HepG2 (cell line): ENCODE data around the gene UBFD1.

Source experiments
- CEBPB ChIP-seq: IDR thresholded peaks from 2 replicates; pipeline ENCODE4 v1.6.1; 2011; ENCODE audit warnings: low read depth, low read length, improper control_type of control experiment, borderline replicate concordance
- ELF3 ChIP-seq: IDR thresholded peaks from 2 replicates; pipeline ENCODE4 v1.6.1; 2016; ENCODE audit warnings: missing genetic modification reagents, missing compliant biosample characterization
- MAZ ChIP-seq, 2 experiments: sonication (generic) in 1 of 2; formaldehyde crosslinking in 1 of 2; IDR thresholded peaks; 2 replicates each; pipeline versions ENCODE4 v1.5.0 to v1.6.1; 2012 to 2020; ENCODE audit warnings: low read depth in 2 of 2, mild to moderate bottlenecking in 2 of 2, borderline replicate concordance in 1 of 2, improper control_type of control experiment in 1 of 2, low read length in 1 of 2, missing genetic modification reagents in 1 of 2, moderate library complexity in 1 of 2
- PAWR ChIP-seq: sonication (generic); formaldehyde crosslinking; IDR thresholded peaks from 2 replicates; pipeline ENCODE4 v1.4.0; 2020; ENCODE audit warnings: missing genetic modification reagents, mild to moderate bottlenecking, borderline replicate concordance
- POLR2A ChIP-seq, 2 experiments: IDR thresholded peaks; 2 replicates each; pipeline ENCODE4 v1.6.1; 2011; ENCODE audit warnings: low read depth in 2 of 2, low read length in 2 of 2, mild to moderate bottlenecking in 1 of 2, moderate library complexity in 1 of 2; ENCODE audit not compliant: insufficient read depth in 1 of 2
- POLR2AphosphoS5 ChIP-seq: IDR thresholded peaks from 2 replicates; pipeline ENCODE4 v1.6.1; 2012; ENCODE audit warnings: low read depth, low read length
- RAD21 ChIP-seq: fragments of 450-650 bp; formaldehyde crosslinking; IDR thresholded peaks from 2 replicates; pipeline ENCODE4 v1.5.0; 2020; ENCODE audit warnings: mild to moderate bottlenecking
- SNAI1 ChIP-seq: sonication (generic); formaldehyde crosslinking; IDR thresholded peaks from 2 replicates; pipeline ENCODE4 v1.5.0; 2020; ENCODE audit warnings: mild to moderate bottlenecking, missing genetic modification reagents, borderline replicate concordance
- SRSF1 ChIP-seq: fragments of 200-400 bp; formaldehyde crosslinking; optimal IDR thresholded peaks from 2 replicates; pipeline ENCODE3; 2017; ENCODE audit warnings: mild to moderate bottlenecking, low read depth, low read length, moderate library complexity
- ZNF143 ChIP-seq: sonication (generic); formaldehyde crosslinking; IDR thresholded peaks from 2 replicates; pipeline ENCODE4 v1.4.0; 2020; ENCODE audit warnings: missing genetic modification reagents

DNA sequence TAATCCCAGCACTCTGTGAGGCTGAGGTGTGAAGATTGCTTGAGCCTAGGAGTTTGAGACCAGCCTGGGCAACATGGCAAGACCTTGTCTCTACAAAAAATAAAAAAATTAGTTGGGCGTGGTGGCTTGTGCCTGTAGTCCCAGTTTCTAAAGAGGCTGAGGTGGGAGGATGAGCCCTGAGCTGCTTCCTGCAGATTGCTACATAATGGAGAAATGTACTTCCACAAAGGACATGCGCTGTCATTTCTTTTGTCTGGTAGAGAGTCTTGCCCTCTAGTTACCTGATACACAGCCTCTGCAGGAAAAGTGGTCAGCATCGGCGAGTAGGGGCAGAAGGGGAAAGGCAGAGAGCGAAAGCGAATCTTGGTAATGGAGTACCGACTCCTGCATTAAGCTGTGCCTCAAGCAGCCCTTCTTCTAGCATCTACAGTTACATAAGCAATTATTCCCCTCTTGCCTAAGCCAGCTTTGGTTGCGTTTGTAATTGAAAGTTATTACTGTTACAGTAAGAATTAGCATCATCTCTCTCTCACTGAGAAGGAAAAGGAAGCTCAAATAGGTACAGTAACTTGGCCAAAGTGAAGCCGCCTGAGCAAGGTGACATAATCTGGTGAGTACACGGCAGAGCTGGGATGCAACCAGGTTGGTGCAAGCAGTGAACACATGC, 28.8 kb upstream of the UBFD1 start:
- TF ChIP-seq PAWR (CRISPR knock-in tag) (no peak), SRSF1 (no peak), POLR2AphosphoS5 (no peak), RAD21 (no peak), ZNF143 (no peak), ELF3 (CRISPR knock-in tag) (no peak), MAZ (IDR thresholded peaks at IDR 0.05; ENCODE audit: borderline replicate concordance, low read depth, low read length) (no peak), MAZ (CRISPR knock-in tag; IDR thresholded peaks at IDR 0.05; ENCODE audit: low read depth) (no peak), CEBPB (no peak), POLR2A (IDR thresholded peaks at IDR 0.05; ENCODE audit: insufficient read depth in 1 of 2, low read depth in 2 of 2, low read length in 2 of 2) (no peak), SNAI1 (no peak)
